RCC 7860 (cell line): Measurements from ENCODE around the gene VRTN.
"Not testable (repeated sequence)": the region's sequence is repeated elsewhere in the genome, so short reads cannot be mapped to it uniquely, and the experiment has no call there.

Source experiments
- DNase-seq: peaks from one replicate; pipeline ENCODE4 v3.0.0-alpha.2; 2015; ENCODE audit warnings: low spot score
- FAIRE-seq: peaks from 2 replicates; lab custom pipeline; 2012; peaks lifted over from hg19 to GRCh38; lab: Jason Lieb, UNC

VRTN gene

GRCh38 chr14:74348735-74349463, 628 bp downstream of the VRTN start:
- DNase-seq (no peak), FAIRE-seq (no peak)

DNA sequence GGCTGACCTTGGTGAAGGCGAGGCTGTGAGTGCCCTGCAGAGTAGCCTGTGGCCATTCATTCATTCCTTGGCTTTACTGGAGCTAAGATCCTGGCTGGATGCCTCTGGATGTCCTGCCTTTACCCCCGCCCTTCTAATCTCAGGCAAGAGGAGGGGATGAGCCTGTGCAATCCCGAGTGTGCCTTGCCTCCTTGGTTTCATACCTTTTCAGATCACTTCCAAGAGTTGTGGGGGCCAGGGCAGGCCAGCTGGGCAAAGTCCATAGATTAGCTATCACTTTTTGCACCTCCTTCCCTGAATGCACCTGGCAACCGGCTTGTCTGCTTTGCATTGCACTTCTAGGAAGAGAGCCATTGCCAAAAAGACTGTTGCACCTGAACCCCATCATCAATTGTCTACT, 1.5 kb downstream of the VRTN start:
- FAIRE-seq: no peak
- no peak for DNase-seq

- DNase-seq: no peak
- no peak for FAIRE-seq
Observed at GRCh38 chr14:74350211-74350927, 2.1 kb downstream of the VRTN start.

DNA sequence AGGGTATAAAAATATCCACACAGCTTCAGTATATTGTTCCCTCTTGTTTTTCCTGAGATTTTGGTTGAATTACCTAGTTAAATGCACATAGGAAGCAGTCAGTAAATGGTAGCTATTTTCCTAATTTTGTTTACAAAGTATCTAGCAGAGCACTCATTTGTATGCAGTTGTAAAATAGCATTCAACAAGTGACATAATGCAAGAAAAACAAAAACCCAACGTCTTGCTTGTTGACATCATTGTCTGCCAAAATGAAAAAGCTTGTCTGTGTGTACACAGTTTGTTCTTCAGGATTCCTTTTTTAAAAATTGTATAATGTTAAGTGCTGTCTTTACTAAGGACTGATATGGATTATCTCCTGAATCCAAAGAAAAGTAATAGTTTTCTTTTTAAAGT, 2.7 kb downstream of the VRTN start:
- no peak for FAIRE-seq
- no peak for DNase-seq

DNA sequence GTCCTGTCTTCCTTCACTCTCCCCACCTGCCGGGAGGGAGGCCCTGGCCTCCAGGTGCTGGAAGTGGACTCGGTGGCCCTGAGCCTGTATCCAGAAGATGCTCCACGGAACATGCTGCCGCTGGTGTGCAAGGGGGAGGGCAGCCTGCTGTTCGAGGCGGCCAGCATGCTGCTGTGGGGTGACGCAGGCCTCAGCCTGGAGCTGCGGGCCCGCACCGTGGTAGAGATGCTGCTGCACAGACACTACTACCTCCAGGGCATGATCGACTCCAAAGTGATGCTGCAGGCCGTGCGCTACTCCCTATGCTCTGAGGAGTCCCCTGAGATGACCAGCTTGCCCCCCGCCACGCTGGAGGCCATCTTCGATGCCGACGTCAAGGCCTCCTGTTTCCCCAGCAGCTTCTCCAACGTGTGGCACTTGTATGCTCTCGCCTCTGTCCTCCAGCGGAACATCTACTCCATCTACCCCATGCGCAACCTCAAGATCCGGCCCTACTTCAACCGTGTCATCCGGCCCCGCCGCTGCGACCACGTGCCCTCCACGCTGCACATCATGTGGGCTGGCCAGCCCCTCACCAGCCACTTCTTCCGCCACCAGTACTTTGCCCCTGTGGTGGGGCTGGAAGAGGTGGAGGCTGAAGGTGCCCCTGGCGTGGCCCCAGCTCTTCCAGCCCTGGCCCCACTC, 8.8 kb downstream of the VRTN start:
- no peak for DNase-seq
- no peak for FAIRE-seq

DNA sequence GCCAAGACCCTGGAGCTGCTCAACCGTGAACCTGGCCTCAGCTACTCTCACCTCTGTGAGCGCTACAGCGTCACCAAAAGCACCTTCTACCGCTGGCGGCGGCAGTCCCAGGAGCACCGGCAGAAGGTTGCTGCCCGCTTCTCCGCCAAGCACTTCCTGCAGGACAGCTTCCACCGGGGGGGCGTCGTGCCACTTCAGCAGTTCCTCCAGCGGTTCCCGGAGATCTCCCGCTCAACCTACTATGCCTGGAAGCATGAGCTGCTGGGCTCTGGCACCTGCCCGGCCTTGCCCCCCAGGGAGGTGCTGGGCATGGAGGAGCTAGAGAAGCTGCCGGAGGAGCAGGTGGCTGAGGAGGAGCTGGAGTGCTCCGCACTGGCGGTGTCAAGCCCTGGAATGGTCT, 9.3 kb downstream of the VRTN start:
- no peak for FAIRE-seq
- no peak for DNase-seq

DNA sequence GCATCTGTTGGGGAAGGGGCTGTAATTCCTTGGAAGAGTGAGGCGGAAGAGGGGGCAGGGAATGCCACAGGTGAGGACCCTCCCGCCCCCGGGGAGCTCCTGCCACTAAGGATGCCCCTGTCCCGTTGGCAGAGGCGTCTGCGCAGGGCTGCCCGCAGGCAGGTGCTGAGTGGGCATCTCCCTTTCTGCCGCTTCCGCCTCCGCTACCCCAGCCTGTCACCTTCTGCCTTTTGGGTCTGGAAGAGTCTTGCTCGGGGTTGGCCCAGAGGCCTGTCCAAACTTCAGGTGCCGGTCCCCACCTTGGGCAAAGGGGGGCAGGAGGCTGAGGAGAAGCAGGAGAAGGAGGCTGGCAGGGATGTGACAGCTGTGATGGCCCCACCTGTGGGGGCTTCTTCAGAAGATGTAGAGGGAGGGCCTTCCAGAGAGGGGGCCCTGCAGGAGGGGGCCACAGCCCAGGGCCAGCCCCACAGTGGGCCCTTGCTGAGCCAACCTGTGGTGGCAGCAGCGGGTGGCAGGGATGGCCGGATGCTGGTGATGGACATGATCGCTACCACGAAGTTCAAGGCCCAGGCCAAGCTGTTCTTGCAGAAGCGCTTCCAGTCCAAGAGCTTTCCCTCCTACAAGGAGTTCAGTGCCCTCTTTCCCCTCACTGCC, 10.0 kb downstream of the VRTN start:
- DNase-seq: no peak
- no peak for FAIRE-seq

- DNase-seq: no peak
- FAIRE-seq: no peak
Observed at GRCh38 chr14:74360163-74360562, 11.9 kb downstream of the VRTN start.

DNA sequence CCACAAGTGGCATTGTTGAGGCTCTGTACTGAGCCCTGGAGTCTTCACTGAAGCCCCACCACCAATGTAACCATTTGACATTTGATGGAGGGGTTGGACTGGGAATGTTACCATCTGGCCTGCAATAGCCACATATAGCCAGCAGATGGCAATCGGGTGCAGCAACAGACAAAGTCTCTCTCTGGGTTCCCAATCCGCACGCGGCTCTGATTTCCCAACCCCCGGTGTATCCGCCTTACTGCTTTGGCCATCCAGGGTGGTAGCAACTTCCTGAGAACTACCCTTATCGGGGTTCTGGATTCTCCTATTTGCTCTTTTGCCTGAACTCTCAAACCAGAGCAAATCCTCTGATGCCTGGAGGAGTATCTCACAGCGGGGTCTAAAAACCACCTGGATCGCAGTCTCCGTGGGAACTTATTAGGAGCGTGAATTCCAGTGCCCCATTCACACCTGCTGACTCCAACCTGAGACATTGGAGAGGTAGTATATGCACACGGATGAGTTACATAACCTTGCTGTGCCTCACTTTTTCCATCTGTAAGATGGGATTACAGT, 14.2 kb downstream of the VRTN start:
- DNase-seq: peak; percentile 8
- no peak for FAIRE-seq

DNA sequence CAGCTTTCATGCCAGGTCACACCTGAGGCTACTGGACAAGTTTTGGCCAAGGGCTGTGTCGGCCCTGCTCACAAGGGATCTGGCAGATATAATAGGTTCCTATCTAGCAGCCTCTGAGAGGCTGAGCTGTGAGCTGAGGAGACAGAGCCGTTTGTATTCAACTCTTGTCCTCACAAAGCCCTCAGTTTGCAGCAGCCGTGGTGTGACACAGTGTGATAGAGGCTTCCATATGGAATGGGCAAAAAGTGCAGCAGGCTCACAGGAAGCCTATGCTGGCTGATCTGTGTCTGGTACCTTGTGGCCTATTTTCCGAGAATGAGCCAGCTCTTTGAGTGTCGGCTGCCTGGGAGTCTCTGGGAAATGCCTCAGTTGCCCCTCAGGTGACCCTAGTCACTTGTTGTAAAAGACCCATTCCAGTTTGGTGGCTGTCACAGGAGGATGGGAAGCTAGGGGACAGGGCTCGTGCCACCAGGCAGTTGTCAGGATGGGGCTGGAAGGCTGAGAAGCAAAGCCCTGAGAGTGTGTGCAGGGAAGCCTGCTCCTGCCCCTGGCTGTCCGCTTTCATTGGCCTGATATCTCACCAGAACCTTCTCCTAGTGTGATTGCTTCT, 16.1 kb downstream of the VRTN start:
- DNase-seq: no peak
- FAIRE-seq: no peak

GRCh38 chr14:74368026-74368425, 19.8 kb downstream of the VRTN start:
- no peak for DNase-seq
- FAIRE-seq: no peak

GRCh38 chr14:74368441-74368840, 20.2 kb downstream of the VRTN start:
- no peak for FAIRE-seq
- DNase-seq: no peak

- no peak for FAIRE-seq
Observed at GRCh38 chr14:74377976-74378690, 29.9 kb downstream of the VRTN start.

DNA sequence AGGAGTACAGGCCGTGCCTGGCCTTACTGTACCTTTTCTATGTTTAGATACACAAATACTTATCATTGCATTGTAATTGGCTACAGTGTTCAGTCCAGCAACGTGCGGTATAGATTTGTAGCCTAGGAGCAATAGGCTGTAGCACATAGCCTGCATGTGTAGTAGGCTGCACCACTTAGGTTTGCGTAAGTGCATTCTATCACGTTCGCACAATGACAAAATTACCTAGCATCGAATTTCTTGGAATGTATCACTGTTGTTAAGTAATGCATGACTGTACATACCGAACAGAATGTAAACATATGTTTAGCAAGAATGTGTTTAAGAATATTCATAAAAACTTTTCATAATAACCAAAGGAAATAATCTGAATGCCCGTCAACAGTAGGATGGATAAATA, 31.9 kb downstream of the VRTN start:
- FAIRE-seq (no peak), DNase-seq (no peak)

More at GRCh38 chr14:74377976-74378690, 29.9 kb downstream of the VRTN start:
- no peak for DNase-seq

GRCh38 chr14:74380845-74381244, 32.6 kb downstream of the VRTN start:
- no peak for FAIRE-seq

DNA sequence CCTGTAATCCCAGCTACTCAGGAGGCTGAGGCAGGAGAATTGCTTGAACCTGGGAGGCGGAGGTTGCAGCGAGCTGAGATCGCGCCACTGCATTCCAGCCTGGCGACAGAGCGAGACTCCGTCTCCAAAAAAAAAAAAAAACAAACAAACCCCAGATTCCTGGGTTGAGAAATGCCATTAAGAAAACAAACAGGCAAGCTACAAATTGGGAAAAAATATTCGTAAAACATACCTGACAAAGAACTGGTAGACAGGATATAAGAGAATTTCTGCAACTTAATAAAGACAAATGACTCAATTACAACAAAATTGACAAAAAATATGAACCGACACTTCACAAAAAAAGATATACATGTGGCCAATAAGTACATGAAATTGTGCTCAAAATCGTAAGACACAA, 33.3 kb downstream of the VRTN start:
- FAIRE-seq, DNase-seq: not testable (repeated sequence)

More at GRCh38 chr14:74380845-74381244, 32.6 kb downstream of the VRTN start:
- DNase-seq: no peak

DNA sequence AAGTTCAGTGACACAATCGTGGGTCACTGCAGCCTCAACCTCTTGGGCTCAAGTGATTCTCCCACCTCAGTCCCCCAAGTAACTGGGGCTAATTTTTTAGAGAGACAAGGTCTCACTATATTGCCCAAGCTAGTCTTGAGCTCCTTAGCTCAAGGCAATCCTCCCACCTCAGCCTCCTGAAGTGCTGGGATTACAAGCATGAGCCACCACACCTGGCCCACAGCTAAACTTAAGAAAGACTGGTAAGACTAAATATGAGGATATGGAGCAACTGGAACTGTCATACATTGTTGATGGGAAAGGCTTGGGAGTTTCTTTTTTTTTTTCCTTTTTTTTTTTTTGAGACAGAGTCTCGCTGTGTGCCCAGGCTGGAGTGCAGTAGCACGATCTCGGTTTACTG, 34.0 kb downstream of the VRTN start:
- no peak for DNase-seq
- no peak for FAIRE-seq

DNA sequence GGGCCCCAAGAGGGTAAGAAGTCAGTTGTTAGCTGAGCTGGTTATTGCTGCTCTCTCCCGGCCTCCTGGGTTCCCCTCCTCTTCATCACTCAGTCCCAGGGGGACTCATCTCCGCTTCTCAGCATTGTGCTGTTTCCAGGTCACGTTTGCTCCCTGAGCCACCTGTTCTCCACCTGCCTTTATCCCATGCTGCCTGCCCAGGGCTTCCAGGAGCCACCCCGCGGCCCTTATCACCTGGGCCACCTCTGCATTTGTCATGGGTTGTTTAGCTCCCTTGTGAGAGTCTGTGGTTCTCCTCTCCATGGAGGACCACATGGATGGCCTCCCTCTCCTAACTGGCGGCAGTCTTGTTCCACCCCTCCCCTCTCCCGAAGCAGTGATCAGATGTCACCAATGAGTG, 41.7 kb downstream of the VRTN start:
- FAIRE-seq: no peak
- DNase-seq: no peak

DNA sequence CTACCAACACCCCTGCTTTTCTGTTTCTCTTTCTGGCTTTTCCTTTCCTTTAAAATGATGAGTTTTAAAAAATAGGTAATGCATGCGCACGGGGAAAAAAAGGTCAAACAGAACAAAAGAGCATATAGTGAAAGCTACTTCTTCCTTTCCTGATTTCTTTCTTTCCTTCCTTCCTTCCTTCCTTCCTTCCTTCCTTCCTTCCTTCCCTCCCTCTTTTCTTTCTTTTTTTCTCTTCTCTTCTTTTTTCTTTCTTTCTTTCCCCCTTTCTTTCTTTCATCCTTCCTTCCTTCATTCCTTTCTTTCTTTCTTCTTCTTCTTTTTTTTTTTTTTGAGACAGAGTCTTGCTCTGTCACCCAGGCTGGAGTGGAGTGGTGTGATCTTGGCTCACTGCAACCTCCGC, 42.2 kb downstream of the VRTN start:
- DNase-seq, FAIRE-seq: not testable (repeated sequence)

- FAIRE-seq (no peak), DNase-seq (no peak)
Observed at GRCh38 chr14:74391479-74391878, 43.2 kb downstream of the VRTN start.
